ENCODE results near the gene EXOC5.

DNA sequence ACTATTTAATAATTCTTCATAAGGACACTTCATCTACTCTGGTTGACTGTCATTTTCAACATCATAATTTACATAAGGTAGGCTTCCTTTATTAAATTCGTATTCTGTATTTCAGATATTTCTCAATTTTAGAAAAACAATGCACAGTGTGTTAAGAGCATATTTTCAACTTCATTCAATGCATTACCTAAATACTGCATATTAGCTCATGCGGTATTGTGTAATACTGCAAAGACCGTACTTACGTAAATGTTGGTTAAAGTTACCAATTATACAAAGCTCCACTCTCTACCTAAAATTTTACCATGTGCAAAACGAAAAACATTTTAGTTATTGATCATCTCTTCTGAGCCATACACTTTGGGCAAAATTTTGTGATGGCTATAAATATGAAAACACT is 62.8 kb downstream of the EXOC5 start:
- TF ChIP-seq YY1 (tag by site-specific recombination; IDR thresholded peaks at IDR 0.05) = no peak
- TF ChIP-seq, protein P1, sequence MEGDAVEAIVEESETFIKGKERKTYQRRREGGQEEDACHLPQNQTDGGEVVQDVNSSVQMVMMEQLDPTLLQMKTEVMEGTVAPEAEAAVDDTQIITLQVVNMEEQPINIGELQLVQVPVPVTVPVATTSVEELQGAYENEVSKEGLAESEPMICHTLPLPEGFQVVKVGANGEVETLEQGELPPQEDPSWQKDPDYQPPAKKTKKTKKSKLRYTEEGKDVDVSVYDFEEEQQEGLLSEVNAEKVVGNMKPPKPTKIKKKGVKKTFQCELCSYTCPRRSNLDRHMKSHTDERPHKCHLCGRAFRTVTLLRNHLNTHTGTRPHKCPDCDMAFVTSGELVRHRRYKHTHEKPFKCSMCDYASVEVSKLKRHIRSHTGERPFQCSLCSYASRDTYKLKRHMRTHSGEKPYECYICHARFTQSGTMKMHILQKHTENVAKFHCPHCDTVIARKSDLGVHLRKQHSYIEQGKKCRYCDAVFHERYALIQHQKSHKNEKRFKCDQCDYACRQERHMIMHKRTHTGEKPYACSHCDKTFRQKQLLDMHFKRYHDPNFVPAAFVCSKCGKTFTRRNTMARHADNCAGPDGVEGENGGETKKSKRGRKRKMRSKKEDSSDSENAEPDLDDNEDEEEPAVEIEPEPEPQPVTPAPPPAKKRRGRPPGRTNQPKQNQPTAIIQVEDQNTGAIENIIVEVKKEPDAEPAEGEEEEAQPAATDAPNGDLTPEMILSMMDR (tag by site-specific recombination; IDR thresholded peaks at IDR 0.05) = no peak

All from HEK293 (cell line).